GM21528 (cell line): ENCODE measurements around the gene ALOX5.
A peak's percentile ranks its signal among the peaks of the same experiment; 100 is the strongest.
"Not testable (repeated sequence)": the region's sequence is repeated elsewhere in the genome, so short reads cannot be mapped to it uniquely, and the experiment has no call there.

ENCODE experiments used
- ATAC-seq: cut with Tn5 transposase; IDR thresholded peaks from one replicate; pipeline ENCODE4 v1.9.1; 2021; ENCODE audit warnings: mild to moderate bottlenecking, moderate library complexity; ENCODE audit not compliant: unreplicated experiment, low FRiP score

The ALOX5 gene

DNA sequence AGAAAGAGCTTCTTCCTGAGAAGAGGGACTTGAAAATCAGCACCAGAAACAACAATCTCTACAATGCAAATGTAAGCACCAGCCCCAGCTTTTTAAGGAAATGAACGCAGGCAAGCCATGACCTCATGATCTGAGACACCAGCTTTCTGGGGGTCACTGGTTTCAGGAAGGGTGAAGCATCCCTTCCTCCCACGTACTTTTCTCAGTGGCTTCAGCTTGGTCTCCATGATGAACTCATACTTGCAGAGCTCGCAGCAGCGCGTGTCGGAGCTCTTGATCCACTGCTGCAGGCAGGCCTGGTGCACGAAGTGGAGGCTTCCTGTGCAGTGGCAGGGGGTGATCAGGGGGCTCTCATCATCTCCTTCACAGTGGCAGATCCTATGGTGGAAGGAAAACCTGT lies 87.0 kb downstream of the ALOX5 start:
- ATAC-seq, result peak; percentile 65

DNA sequence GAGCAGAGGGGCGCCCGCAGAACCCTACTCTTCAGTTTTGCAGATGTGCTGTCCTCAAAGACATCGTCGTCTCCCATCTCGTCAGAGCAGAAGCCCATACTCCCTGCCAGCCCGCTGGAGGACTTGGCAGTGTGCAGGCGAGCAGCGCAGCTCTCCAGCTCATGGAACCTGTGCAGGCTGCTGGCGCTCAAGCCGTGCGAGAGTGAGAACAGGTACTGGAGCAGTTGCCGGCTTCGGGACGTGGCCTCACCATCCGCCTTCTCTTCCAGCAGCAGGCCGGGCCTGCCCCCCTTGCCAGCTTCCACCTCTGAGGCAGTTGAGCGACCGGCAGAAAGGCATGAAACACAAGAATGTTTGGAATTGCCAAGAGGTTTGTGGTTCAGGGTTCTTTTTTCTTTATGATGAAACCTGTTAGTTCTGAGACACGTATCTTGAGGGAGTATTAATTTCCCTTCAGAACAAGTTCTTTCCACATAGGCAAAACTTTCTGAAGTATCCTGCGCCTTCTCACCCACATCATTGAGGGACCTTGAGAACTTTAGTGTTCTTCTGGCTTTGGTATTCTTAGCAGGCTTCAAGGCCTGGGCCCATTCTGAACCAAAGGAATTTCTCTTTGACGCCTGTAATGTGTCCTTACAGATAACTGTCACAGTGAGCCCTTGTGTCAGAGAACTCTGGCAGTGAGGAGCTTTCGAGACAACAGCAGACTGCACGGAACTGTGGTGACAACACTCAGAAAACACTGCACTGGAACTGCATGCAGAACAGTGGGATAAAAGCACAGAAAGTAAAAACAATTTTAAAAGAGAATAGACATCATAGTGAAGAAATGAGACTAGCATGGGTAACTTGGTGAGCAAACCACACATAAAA lies 89.5 kb downstream of the ALOX5 start:
- ATAC-seq, result no peak

DNA sequence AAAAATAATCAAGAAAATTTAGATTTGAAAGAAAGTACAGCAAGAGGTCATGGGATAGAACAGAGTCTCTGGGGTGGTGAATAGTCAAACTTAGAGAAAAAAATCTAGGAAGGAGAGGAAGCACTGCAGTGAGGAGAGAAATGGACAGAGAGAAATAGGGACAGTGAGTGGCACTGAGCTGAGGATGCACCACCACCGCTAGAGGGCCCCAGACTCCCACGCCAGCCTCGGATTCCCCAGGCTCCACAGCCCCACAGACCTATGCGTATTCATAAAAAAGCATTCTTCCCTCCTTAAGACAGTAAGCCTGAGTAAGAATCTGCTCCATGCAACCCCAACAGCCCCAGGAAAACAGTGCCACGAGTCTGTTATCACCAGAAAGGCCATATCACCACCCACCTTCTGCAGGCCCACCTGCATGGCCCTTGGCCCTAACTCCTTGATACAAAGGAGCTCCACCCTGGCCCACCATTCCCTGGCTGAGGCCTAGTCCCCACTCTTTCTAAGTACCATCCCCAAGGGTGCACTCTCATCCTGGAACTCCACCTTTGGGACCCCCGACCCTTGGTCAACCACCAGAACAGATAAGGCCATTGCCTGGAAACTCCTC lies 91.0 kb downstream of the ALOX5 start:
- ATAC-seq, result no peak

DNA sequence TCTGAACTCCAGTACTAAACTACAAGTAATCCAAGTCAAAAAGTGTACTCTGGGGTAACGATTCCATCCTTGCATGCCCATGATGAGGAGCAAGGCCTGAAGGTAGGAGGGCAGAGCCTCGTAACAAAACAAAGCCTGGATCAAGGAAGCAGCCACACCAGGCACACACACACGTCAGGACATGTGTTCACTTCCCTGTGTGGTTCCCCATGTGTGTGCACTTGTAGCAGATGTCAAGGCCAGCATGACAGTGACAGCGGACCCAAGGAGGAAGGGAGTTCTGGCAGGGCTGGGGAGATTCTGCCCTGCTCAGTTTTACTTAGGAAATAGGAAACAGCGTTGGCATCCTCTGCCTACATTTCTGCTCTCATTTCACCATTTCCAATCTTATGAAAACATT lies 92.8 kb downstream of the ALOX5 start:
- ATAC-seq, result no peak

DNA sequence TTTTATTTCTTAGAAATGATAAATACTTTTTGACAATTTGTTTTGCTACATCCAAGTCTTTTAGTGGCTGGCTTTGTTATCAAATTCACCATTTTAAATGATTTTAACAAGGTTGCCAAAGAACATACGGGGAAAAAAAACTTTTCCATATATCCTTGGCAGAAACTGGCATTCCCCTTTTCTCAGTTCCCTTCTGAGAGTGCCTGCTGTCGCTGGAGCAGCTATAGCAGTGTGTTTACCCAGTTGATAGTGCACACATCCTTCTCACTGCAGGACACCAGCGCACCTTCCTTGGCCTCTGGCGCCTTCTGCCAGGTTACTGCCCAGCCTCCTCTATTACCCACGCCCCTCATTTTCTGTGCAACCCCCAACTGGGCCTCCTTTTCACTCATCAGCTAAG lies 94.1 kb downstream of the ALOX5 start:
- ATAC-seq, result no peak

DNA sequence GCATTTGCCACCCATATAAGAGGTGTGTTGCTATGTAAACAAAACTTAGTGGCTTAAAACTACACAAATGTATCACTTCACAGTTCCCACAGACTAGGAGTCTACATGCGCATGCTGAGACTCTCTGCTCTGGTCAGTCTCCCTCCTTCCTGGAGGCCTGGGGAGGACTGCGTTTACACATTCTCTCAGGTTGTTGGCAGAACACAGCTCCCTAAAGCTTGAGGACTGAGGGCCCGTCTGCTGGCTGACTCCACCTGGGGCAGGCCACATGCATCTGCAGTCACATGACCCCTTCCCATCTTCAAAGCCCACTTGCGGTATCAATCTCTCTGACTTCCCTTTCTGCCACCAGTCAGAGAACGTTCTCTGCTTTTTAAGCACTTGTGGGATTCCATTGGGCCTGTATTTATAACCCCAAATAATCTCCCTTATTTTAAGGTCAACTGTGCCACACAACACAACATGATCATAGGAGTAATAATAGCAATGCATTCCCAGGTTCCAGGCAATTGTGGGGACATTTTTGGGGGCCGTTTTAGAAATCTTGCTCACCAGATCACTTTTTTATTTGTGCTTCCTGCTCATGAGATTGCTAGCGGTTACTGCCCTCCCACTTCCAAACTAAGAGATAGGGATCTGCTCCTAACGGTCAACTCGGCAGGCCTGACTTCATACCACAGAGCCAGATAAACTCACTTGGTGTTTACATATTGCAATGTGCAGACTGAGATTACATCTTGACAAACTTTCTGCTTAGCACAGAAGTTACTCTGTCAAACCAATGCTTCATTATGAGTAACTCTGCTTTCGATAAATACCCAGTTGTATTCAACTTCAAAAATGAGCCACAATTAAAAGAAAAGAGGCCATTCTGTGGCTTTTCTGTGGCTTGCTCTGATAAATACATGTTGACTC lies 96.3 kb downstream of the ALOX5 start:
- ATAC-seq, result no peak

DNA sequence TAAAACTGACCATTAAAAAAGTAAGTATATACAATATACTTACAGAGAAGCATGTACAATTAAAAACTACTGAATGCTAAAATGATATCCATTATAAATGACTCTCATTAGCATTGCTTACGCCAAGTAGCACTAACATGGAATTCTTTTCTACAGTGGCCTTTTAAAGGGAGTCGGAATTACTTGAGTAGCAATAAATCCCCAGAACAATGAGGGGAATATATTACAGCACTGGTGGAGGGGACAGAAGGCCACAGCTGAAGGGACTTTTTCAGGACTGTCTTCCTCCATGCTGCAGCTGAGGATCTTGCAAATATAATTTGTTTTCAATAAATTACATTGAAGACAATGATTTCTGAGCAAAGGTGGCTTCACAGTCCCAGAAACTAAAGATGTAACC lies 97.0 kb downstream of the ALOX5 start:
- ATAC-seq, result no peak

DNA sequence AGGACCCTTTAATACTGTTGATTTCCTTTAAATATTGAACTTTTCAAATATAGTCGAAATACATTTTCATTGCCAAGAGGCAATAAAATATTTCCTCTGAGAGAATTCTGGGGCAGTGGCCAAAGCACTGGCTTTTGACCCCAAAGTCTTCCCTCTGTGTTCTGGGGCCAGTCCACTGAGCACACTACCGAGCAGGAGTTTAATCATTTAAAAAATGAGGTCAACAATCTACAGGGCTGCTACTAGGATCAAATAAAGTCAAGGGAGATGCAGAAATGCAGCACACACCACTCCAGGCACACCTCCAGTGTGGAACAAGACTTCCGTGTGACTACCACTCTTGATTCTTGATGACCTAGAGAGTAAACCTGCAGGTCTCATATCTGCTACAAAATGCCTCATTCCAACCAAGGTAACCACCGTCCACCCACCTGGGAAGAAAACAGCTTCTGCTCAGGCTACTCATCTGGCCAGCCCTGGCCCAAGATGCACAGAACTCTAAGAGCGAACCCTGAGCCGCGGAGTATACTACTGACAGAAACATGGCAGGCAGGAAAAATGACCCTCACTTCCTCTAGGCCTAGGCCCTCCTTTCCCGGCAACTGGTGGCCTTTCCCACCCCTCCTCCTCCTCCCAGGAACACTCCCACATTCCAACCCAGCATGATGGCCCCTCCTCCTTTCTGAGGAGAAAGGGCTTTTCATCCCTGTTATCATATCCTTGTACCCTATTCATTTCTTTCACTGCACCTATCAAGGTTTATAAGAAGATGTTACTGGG lies 97.7 kb downstream of the ALOX5 start:
- ATAC-seq, result no peak

DNA sequence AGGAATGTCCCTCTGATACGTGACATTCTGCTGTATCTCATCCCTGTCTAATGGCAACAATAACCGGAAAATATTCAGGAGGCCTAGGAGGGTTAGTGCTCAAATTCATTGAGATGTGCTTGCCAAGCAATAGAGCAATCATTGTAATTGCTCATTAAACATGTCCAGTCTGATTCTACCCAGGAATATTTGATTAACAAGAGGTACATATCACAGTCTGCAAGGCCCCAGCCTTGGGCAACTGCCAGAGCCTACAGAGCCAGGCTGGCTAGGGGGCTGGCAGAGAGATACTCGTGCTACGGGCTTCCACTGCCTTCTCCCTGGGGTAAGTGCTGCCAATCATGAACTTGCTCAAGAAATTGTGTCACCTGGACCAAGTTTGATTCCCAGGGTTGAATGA lies 99.1 kb downstream of the ALOX5 start:
- ATAC-seq, result no peak

DNA sequence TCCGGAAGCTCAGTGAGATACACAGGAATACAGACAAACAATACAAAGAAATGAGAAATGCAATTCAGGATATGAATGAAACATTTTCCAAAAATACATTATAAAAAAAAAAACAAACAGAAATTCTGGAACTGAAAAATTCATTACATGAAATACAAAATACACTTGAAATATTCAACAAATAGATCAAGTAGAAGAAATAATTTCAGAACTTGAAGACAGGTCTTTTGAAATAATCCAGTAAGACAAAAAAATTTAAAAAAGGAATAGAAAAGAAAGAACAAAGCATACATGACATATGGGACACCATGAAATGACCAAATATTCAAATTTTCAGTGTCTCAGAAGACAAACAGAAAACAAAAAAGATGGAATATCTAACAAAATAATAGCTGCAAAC lies 102.5 kb downstream of the ALOX5 start:
- ATAC-seq, result no peak

DNA sequence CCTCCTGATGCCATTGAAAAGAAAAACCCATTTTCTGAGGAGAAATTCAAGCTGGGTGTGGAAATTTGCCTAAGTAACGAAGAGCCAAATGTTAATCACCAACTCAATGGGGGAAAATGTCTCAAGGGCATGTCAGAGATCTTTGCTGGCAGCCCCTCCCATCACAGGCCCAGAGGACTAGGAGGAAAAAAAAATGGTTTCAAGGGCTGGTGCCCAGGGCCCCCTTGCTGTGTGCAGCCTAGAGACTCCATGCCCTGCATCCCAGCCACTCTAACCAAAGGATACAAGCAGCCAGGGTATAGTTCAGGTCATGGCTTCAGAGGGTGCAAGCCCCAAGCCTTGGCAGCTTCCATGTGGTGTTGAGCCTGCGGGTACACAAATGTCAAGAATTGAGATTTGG lies 106.3 kb downstream of the ALOX5 start:
- no peak for ATAC-seq

DNA sequence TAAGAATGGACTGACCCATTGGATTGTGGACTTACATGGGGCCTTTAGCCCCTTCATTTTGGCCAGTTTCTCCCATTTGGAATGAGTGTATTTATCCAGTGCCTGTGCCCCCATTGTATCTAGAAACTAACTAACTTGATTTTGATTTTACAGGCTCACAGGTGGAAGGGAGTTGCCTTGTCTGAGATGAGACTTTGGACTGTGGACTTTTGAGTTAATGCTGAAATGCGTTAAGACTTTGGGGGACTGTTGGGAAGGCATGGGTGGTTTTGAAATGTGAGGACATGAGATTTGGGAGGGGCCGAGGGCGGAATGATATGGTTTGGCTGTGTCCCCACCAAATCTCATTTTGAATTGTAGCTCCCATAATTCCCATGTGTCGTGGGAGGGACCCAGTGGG lies 107.1 kb downstream of the ALOX5 start:
- not testable (repeated sequence) for ATAC-seq

DNA sequence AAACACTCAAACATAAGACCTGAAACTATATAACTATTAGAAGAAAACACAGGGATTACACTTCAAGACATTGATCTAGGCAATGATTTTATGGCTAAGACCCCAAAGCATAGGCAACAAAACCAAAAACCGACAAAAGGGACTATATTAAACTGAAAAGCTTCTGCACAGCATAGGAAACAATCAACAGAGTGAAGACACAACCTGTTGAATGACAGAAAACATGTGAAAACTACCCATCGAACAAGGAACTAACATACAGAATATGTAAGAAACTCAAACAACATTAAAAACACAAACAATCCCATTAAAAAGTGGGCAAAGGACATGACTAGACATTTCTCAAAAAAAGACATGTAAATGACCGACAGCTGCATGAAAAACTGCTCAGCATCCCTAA lies 109.0 kb downstream of the ALOX5 start:
- no peak for ATAC-seq

DNA sequence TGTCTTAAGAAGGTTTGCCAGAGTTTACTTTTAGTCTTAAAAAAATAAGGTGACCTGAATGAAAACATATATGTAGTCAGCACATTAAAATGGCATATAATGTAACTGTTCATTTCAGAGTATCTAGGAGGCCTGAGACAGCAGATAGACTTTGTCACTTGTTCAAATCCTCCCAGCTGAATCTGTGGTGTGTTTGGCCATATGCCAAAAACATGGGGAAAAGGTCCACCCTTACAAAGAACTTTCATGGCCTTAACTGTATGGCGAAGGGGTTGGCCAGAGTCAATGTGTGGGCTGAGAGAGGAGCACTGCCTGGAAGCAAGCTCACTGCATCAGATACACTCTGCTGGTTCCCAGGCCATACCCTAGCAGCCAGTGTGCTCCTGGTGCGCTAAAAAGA lies 113.7 kb downstream of the ALOX5 start:
- ATAC-seq, result no peak

DNA sequence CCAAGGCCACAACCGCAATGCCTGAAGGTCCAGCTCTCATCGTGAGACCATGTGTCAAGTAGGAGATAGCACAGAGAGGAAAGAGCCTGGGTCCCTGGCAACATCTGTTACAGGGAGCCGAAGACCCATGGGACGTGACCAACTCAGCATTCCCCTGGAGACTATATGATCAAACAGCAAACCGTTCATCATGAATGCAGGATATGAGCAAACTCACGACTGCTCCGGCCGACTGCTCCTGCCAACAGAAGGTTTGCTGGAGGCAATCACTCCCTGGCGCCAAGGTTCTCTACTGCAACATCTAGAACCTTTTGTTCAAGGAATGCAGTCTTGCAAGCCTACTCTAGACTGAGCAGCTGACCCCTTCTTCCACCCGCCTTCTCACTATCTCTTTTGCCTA lies 114.3 kb downstream of the ALOX5 start:
- ATAC-seq, result no peak

DNA sequence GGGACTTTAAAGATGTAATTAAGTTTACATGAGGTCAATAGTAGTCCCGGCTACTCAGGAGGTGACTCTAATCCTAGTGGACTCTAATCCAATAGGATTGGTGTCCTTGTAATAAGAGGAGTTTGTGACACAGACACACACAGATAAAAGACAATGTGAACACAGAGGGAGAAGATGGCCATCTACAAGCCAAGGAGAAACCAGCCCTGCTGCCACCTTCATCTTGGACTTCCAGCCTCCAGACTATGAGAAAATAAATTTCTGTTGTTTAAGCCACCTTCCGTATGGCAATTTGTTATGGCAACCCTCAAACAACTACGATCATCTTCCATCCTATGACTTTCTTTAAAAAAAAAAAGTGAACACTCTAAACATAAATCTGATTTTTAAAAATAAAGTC lies 116.3 kb downstream of the ALOX5 start:
- no peak for ATAC-seq

DNA sequence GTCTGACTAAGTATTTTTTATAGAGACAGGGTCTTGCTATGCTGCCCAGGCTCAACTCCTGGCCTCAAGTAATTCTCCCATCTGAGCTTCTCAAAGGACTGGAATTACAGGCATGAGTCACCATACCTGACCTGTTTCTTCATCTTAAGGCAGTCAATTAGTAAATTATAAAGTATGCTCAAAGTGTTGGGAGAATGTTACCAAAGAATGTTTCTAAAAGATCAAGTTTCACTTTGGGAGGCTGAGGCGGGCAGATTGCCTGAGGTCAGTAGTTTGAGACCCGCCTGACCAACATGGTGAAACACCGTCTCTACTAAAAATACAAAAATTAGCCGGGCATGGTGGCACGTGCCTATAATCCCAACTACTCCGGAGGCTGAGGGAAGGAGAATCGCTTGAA lies 117.0 kb downstream of the ALOX5 start:
- ATAC-seq, result no peak
